ENCODE results near the gene SLC25A34.

Gene SLC25A34

GRCh38 chr1:15753776-15754175 is 17.7 kb downstream of the SLC25A34 start:
- no peak for DNase-seq (ENCODE audit: low read depth)

GRCh38 chr1:15755021-15755645 is 19.1 kb downstream of the SLC25A34 start:
- no peak for DNase-seq (ENCODE audit: low read depth)

- no peak for DNase-seq (ENCODE audit: low read depth)
Observed at GRCh38 chr1:15755646-15756040, 19.6 kb downstream of the SLC25A34 start.

GRCh38 chr1:15756143-15757015 is 20.3 kb downstream of the SLC25A34 start:
- DNase-seq (ENCODE audit: low read depth), result no peak

- no peak for DNase-seq (ENCODE audit: low read depth)
Observed at GRCh38 chr1:15757016-15757543, 21.0 kb downstream of the SLC25A34 start.

GRCh38 chr1:15757575-15758342 is 21.7 kb downstream of the SLC25A34 start:
- peak; percentile 18 for DNase-seq (ENCODE audit: low read depth)

GRCh38 chr1:15758343-15758931 is 22.4 kb downstream of the SLC25A34 start, which contains the start of gene FBLIM1:
Gene FBLIM1, plus strand, starts transcription at chr1:15758795. Its CDS starts 6,189 bp downstream, at chr1:15764984.
- no peak for DNase-seq (ENCODE audit: low read depth)

- DNase-seq (ENCODE audit: low read depth), result peak; percentile 26
Observed at GRCh38 chr1:15758953-15759661, 23.0 kb downstream of the SLC25A34 start.

- DNase-seq (ENCODE audit: low read depth), result peak; percentile 78
Observed at GRCh38 chr1:15760520-15761211, 24.6 kb downstream of the SLC25A34 start.

GRCh38 chr1:15761366-15762128 is 25.5 kb downstream of the SLC25A34 start:
- no peak for DNase-seq (ENCODE audit: low read depth)

- no peak for DNase-seq (ENCODE audit: low read depth)
Observed at GRCh38 chr1:15762546-15762945, 26.5 kb downstream of the SLC25A34 start.

GRCh38 chr1:15764269-15764764 is 28.3 kb downstream of the SLC25A34 start:
- DNase-seq (ENCODE audit: low read depth), result no peak

GRCh38 chr1:15764890-15765289 is 28.8 kb downstream of the SLC25A34 start:
- no peak for DNase-seq (ENCODE audit: low read depth)

GRCh38 chr1:15765495-15766194 is 29.6 kb downstream of the SLC25A34 start:
- DNase-seq (ENCODE audit: low read depth), result peak; percentile 68

GRCh38 chr1:15767941-15768340 is 31.9 kb downstream of the SLC25A34 start:
- DNase-seq (ENCODE audit: low read depth), result no peak

GRCh38 chr1:15768388-15768787 is 32.3 kb downstream of the SLC25A34 start:
- DNase-seq (ENCODE audit: low read depth), result no peak

GRCh38 chr1:15770313-15770962 is 34.4 kb downstream of the SLC25A34 start:
- DNase-seq (ENCODE audit: low read depth), result no peak

GRCh38 chr1:15771836-15772515 is 35.9 kb downstream of the SLC25A34 start:
- no peak for DNase-seq (ENCODE audit: low read depth)

Measured in fibroblast of gingiva (primary cell).